ENCODE results near the gene CORT. TPM values are rescaled to one million over a fixed set of nuclear protein-coding genes. Genes with fewer than 3 reads are reported as not detected.
"Not testable (repeated sequence)": the region's sequence is repeated elsewhere in the genome, so short reads cannot be mapped to it uniquely, and the experiment has no call there.

Gene CORT
- total and polyA plus RNA-seq, 2 donors (not counting 1 experiment from before 2014, with no cell fraction given) = 0.52 TPM; not detected in 1

DNA sequence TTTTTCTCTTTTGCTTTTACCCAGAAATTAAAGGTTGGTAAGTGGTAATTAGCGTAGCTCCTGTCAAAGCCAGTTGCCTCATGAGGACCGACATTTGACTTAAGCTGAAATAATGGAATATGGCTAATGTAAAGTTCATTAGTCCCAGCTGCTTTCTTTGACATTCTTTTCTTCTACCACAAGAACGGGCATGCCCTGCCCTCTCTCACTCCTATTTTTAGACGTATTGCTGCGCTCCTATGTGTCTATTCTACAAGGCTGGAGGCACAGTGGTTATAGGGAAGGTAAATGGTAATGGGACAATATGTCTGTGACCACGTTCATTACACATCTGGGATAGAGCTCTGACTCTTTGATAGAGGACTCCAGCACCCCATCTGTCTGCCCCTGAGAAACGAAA, 6.8 kb downstream of the CORT start:
- peaks cover 0 to 8% (median 0%) of the 10 kb centered on the region in 3 donors for H3K9me3 ChIP-seq (ENCODE audit: control extremely low read depth in 1 of 3, control insufficient read depth in 2 of 3, insufficient read depth in 1 of 3, low read length in 2 of 3)
- no peaks in the 10 kb centered on the region for H3K27me3 ChIP-seq (replicated peaks in 1 of 4; ENCODE audit: control extremely low read depth in 1 of 4, control insufficient read depth in 3 of 4, insufficient read depth in 4 of 4, low read length in 3 of 4)
- H2AFZ ChIP-seq (ENCODE audit: insufficient read depth, low read depth, low read length, poor library complexity, severe bottlenecking) = no peak overlapping the region
- H3K9me3 Mint-ChIP-seq (ENCODE audit: insufficient read depth) = no peaks in the 10 kb centered on the region
- H3K9ac ChIP-seq (ENCODE audit: low read length) = no peak overlapping the region
- peaks cover 3 to 11% of the 10 kb centered on the region in 2 experiments for H3K36me3 ChIP-seq (replicated peaks in 1 of 2; ENCODE audit: control extremely low read depth in 1 of 2, control insufficient read depth in 1 of 2, extremely low read depth in 1 of 2, insufficient read depth in 2 of 2, low read length in 1 of 2)
- no CpG with 5 or more reads among the region's 7 CpGs for WGBS (ENCODE audit: insufficient coverage)
- H3K27ac ChIP-seq (ENCODE audit: low read length in 2 of 2) = no peak overlapping the region
- peaks cover 3% of the 10 kb centered on the region for H3K4me1 Mint-ChIP-seq
- peaks cover 0 to 3% of the 10 kb centered on the region in 2 donors for H3K4me1 ChIP-seq (ENCODE audit: control insufficient read depth in 2 of 2, insufficient read depth in 2 of 2, low read length in 2 of 2)
- H3K27me3 Mint-ChIP-seq = no peaks in the 10 kb centered on the region
- ChIA-PET CTCF (interaction anchor here (0.6 to 1.5 kb wide), 2 partner anchors 24 to 27 kb away, joined by 3 read pairs; partner anchors contain the start of gene CENPS), POLR2A (no interaction called here)
- H3K4me3 Mint-ChIP-seq = no peak overlapping the region
- ATAC-seq (ENCODE audit: low read depth) (no peak), DNase-seq (no peak)
- no peaks in the 10 kb centered on the region for H3K79me2 ChIP-seq (ENCODE audit: control insufficient read depth, insufficient read depth, low read length)
- TF ChIP-seq, protein P1, sequence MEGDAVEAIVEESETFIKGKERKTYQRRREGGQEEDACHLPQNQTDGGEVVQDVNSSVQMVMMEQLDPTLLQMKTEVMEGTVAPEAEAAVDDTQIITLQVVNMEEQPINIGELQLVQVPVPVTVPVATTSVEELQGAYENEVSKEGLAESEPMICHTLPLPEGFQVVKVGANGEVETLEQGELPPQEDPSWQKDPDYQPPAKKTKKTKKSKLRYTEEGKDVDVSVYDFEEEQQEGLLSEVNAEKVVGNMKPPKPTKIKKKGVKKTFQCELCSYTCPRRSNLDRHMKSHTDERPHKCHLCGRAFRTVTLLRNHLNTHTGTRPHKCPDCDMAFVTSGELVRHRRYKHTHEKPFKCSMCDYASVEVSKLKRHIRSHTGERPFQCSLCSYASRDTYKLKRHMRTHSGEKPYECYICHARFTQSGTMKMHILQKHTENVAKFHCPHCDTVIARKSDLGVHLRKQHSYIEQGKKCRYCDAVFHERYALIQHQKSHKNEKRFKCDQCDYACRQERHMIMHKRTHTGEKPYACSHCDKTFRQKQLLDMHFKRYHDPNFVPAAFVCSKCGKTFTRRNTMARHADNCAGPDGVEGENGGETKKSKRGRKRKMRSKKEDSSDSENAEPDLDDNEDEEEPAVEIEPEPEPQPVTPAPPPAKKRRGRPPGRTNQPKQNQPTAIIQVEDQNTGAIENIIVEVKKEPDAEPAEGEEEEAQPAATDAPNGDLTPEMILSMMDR (IDR thresholded peaks at IDR 0.05) = no peak
- no peak for TF ChIP-seq EZH2 (IDR thresholded peaks at IDR 0.05; ENCODE audit: borderline replicate concordance, insufficient read depth, low read depth, low read length, poor library complexity, severe bottlenecking)
- no peak overlapping the region for H3K4me2 ChIP-seq (replicated peaks; ENCODE audit: low read depth, low read length, poor library complexity, severe bottlenecking)
- H3K4me3 ChIP-seq (ENCODE audit: control extremely low read depth in 1 of 5, extremely low read depth in 1 of 5, insufficient read depth in 1 of 5, low read depth in 2 of 5, low read length in 4 of 5) = no peak overlapping the region
- H3K27ac Mint-ChIP-seq = no peak overlapping the region
- H4K20me1 ChIP-seq (ENCODE audit: control insufficient read depth, insufficient read depth, low read length, poor library complexity, severe bottlenecking) = no peaks in the 10 kb centered on the region
- intact Hi-C loops (cut with micrococcal nuclease) = no loop called here

- H3K9me3 ChIP-seq (ENCODE audit: control extremely low read depth in 1 of 3, control insufficient read depth in 2 of 3, insufficient read depth in 1 of 3, low read length in 2 of 3); H3K4me1 Mint-ChIP-seq; H3K79me2 ChIP-seq (ENCODE audit: control insufficient read depth, insufficient read depth, low read length); H2AFZ ChIP-seq (ENCODE audit: insufficient read depth, low read depth, low read length, poor library complexity, severe bottlenecking); ATAC-seq (ENCODE audit: low read depth); H3K4me3 Mint-ChIP-seq; H3K4me1 ChIP-seq (ENCODE audit: control insufficient read depth in 2 of 2, insufficient read depth in 2 of 2, low read length in 2 of 2); H3K27ac ChIP-seq (ENCODE audit: low read length in 2 of 2); H3K27ac Mint-ChIP-seq; H3K27me3 Mint-ChIP-seq; H4K20me1 ChIP-seq (ENCODE audit: control insufficient read depth, insufficient read depth, low read length, poor library complexity, severe bottlenecking); H3K4me3 ChIP-seq (ENCODE audit: control extremely low read depth in 1 of 5, extremely low read depth in 1 of 5, insufficient read depth in 1 of 5, low read depth in 2 of 5, low read length in 4 of 5); intact Hi-C loops (cut with micrococcal nuclease); POLR2A ChIA-PET; DNase-seq; H3K9me3 Mint-ChIP-seq (ENCODE audit: insufficient read depth); H3K4me2 ChIP-seq (replicated peaks; ENCODE audit: low read depth, low read length, poor library complexity, severe bottlenecking); H3K27me3 ChIP-seq (replicated peaks in 1 of 4; ENCODE audit: control extremely low read depth in 1 of 4, control insufficient read depth in 3 of 4, insufficient read depth in 4 of 4, low read length in 3 of 4); H3K9ac ChIP-seq (ENCODE audit: low read length): not testable (repeated sequence)
- H3K36me3 ChIP-seq (replicated peaks in 1 of 2; ENCODE audit: control extremely low read depth in 1 of 2, control insufficient read depth in 1 of 2, extremely low read depth in 1 of 2, insufficient read depth in 2 of 2, low read length in 1 of 2) = peaks cover 3 to 14% of the 10 kb centered on the region in 2 experiments
- CTCF ChIA-PET = interaction anchor here (1.5 to 1.6 kb wide), 2 partner anchors 27 to 29 kb away, joined by 3 to 4 read pairs; partner anchors contain the start of gene CENPS
- WGBS (ENCODE audit: insufficient coverage) = 82% methylated on average over 7 of the region's 7 CpGs
Observed at GRCh38 chr1:10457462-10457861, 7.6 kb downstream of the CORT start.

Data from B cell (primary cell).